Lower leg skin (tissue), 4 donors: ENCODE results near the gene TPST2. TPM values are rescaled to one million over a fixed set of nuclear protein-coding genes. Genes with fewer than 3 reads are reported as not detected.
A peak's percentile ranks its signal among the peaks of the same experiment; 100 is the strongest.

ENCODE experiments used
- DNase-seq, 2 donors: peaks; one replicate each; pipeline ENCODE4 v3.0.0-alpha.2; 2019; ENCODE audit warnings: low spot score in 2 of 2
- H3K4me3 ChIP-seq: fragments of 200-600 bp; sonication (generic); 2 replicates; pipeline ENCODE4 v1.5.1; 2017; ENCODE audit warnings: mild to moderate bottlenecking, low read depth; ENCODE audit not compliant: poor library complexity, severe bottlenecking
- CTCF ChIP-seq, 3 donors: fragments of 450-650 bp; IDR thresholded peaks; one replicate each; pipeline ENCODE4 v1.5.1; 2016; ENCODE audit warnings: antibody characterized with exemption in 3 of 3, mild to moderate bottlenecking in 3 of 3, moderate library complexity in 2 of 3
- POLR2A ChIP-seq, 2 donors: fragments of 450-650 bp; IDR thresholded peaks; one replicate each; pipeline ENCODE4 v1.6.1; 2016 to 2017; ENCODE audit warnings: antibody characterized with exemption in 2 of 2, mild to moderate bottlenecking in 1 of 2, moderate library complexity in 1 of 2
- WGBS, 2 donors: methylation state at CpG; one replicate each; pipeline ENCODE4 v1.1.5; 2018; 5-methylcytosine and 5-hydroxymethylcytosine counted together
- intact Hi-C: fragments of 100-400 bp; cut with DNase I; formaldehyde crosslinking; loops from one replicate; pipeline ENCODE4 v1.15.0; 2023; ENCODE audit warnings: low total_unique reads
- total RNA-seq, 4 donors: library from RNA; depleted of rRNA; stranded (reverse); fragments of >200 nt; gene quantifications; one replicate each; pipeline ENCODE4 v1.1.0, GENCODE V29; 2016

Gene TPST2
- total RNA-seq, 4 donors from 2014 or later: 54.9 to 60.6 (median 58.5) TPM

- intact Hi-C loops: no loop called here
- H3K4me3 ChIP-seq: no peak overlapping the region
- no peak for DNase-seq
- WGBS, 2 donors: 65 to 67% methylated on average over 1 of the region's 1 CpG
- TF ChIP-seq CTCF (IDR thresholded peaks at IDR 0.05) (no peak), POLR2A (IDR thresholded peaks at IDR 0.05) (no peak)
Measured at GRCh38 chr22:26516503-26516902, 73.4 kb downstream of the TPST2 start.

- TF ChIP-seq CTCF (IDR thresholded peaks at IDR 0.05) (no peak), POLR2A (IDR thresholded peaks at IDR 0.05) (no peak)
- H3K4me3 ChIP-seq: no peak overlapping the region
- DNase-seq: no peak
- intact Hi-C loops: no loop called here
- WGBS, 2 donors: 86 to 88% methylated on average over 3 of the region's 3 CpGs
Measured at GRCh38 chr22:26515931-26516330, 74.0 kb downstream of the TPST2 start.

- intact Hi-C loops: no loop called here
- WGBS, 2 donors: 91 to 94% methylated on average over 12 of the region's 12 CpGs
- no peak overlapping the region for H3K4me3 ChIP-seq
- no peak for DNase-seq
- no peak for TF ChIP-seq POLR2A (IDR thresholded peaks at IDR 0.05)
- TF ChIP-seq CTCF (IDR thresholded peaks at IDR 0.05): no peak
Measured at GRCh38 chr22:26514419-26515161, 75.3 kb downstream of the TPST2 start.

- WGBS, 2 donors: 52 to 68% methylated on average over 1 of the region's 1 CpG
- no peak overlapping the region for H3K4me3 ChIP-seq
- intact Hi-C loops: no loop called here
- TF ChIP-seq CTCF (IDR thresholded peaks at IDR 0.05) (no peak), POLR2A (IDR thresholded peaks at IDR 0.05) (no peak)
- no peak for DNase-seq
Measured at GRCh38 chr22:26513838-26514237, 76.1 kb downstream of the TPST2 start.

- DNase-seq: peak; percentile 92 to 98
- 1% methylated on average over 31 to 40 of the region's 40 CpGs for WGBS, 2 donors
- H3K4me3 ChIP-seq: peak within 1 kb of the TSS; percentile 95
- intact Hi-C loops: no loop called here
- no peak for TF ChIP-seq POLR2A (IDR thresholded peaks at IDR 0.05)
- no peak for TF ChIP-seq CTCF (IDR thresholded peaks at IDR 0.05)
Measured at GRCh38 chr22:26512149-26512793, 77.7 kb downstream of the TPST2 start, which contains the start of gene TFIP11. Gene TFIP11, minus strand, starts transcription at chr22:26512473. Its CDS starts 2,201 bp downstream, at chr22:26510272.
